AML-193 (cell line): ENCODE results near the gene PLG.
A peak's percentile ranks its signal among the peaks of the same experiment; 100 is the strongest.
"Not testable (repeated sequence)": the region's sequence is repeated elsewhere in the genome, so short reads cannot be mapped to it uniquely, and the experiment has no call there.

Source experiments
- DNase-seq, 2 experiments: peaks; one replicate each; lab custom pipeline; 2025; lab: John Stamatoyannopoulos, UW

PLG gene

GRCh38 chr6:160704688-160705087 lies 2.6 kb downstream of the PLG start:
- DNase-seq: not testable (repeated sequence)

GRCh38 chr6:160708993-160709392 lies 6.9 kb downstream of the PLG start:
- not testable (repeated sequence) for DNase-seq

- DNase-seq: no peak
Measured at GRCh38 chr6:160714731-160715316, 12.8 kb downstream of the PLG start.

GRCh38 chr6:160730911-160731310 lies 28.9 kb downstream of the PLG start:
- no peak for DNase-seq

GRCh38 chr6:160733050-160733646 lies 31.1 kb downstream of the PLG start:
- peak; percentile 40 to 42 for DNase-seq

- DNase-seq: no peak
Measured at GRCh38 chr6:160734627-160735026, 32.6 kb downstream of the PLG start.

GRCh38 chr6:160735523-160735922 lies 33.5 kb downstream of the PLG start:
- no peak for DNase-seq

GRCh38 chr6:160737934-160738333 lies 35.9 kb downstream of the PLG start:
- no peak for DNase-seq

- DNase-seq: no peak
Measured at GRCh38 chr6:160739955-160740354, 37.9 kb downstream of the PLG start.

GRCh38 chr6:160741012-160741411 lies 39.0 kb downstream of the PLG start:
- not testable (repeated sequence) for DNase-seq

GRCh38 chr6:160742090-160742489 lies 40.0 kb downstream of the PLG start:
- no peak for DNase-seq

- peak in 1 of 2 experiments; percentile 4 for DNase-seq
Measured at GRCh38 chr6:160750276-160750689, 48.2 kb downstream of the PLG start.

GRCh38 chr6:160753211-160753610 lies 51.2 kb downstream of the PLG start:
- not testable (repeated sequence) for DNase-seq

GRCh38 chr6:160755165-160755564 lies 53.1 kb downstream of the PLG start:
- no peak for DNase-seq

GRCh38 chr6:160756021-160756420 lies 54.0 kb downstream of the PLG start:
- no peak for DNase-seq

- no peak for DNase-seq
Measured at GRCh38 chr6:160756871-160757270, 54.8 kb downstream of the PLG start.

GRCh38 chr6:160764847-160765246 lies 62.8 kb downstream of the PLG start:
- no peak for DNase-seq

GRCh38 chr6:160765412-160765811 lies 63.4 kb downstream of the PLG start:
- DNase-seq: no peak

- no peak for DNase-seq
Measured at GRCh38 chr6:160766657-160766988, 64.6 kb downstream of the PLG start.

GRCh38 chr6:160766989-160767646 lies 65.1 kb downstream of the PLG start:
- DNase-seq: no peak

- DNase-seq: no peak
Measured at GRCh38 chr6:160767647-160768019, 65.6 kb downstream of the PLG start.

GRCh38 chr6:160768101-160768500 lies 66.1 kb downstream of the PLG start:
- no peak for DNase-seq

GRCh38 chr6:160774399-160774798 lies 72.4 kb downstream of the PLG start:
- no peak for DNase-seq
